Loucy (cell line): ENCODE data around the gene EN2.

ENCODE experiments used
- H2AFZ ChIP-seq: fragments of 200-600 bp; sonication (generic); 2 replicates; pipeline ENCODE4 v1.6.0; 2016; ENCODE audit warnings: antibody characterized with exemption, mild to moderate bottlenecking, low read length, moderate library complexity
- H3F3A ChIP-seq: fragments of 200-600 bp; 2 replicates; pipeline ENCODE4 v1.6.0; 2016; ENCODE audit warnings: antibody characterized with exemption, low read depth, mild to moderate bottlenecking
- H3K27me3 ChIP-seq: fragments of 200-600 bp; sonication (generic); 2 replicates; pipeline ENCODE4 v1.6.1; 2014; ENCODE audit warnings: low read length, mild to moderate bottlenecking; ENCODE audit not compliant: insufficient read depth, poor library complexity, severe bottlenecking
- H3K36me3 ChIP-seq: fragments of 200-600 bp; sonication (generic); 2 replicates; pipeline ENCODE4 v1.6.1; 2016; ENCODE audit warnings: low read length; ENCODE audit not compliant: insufficient read depth
- H3K4me1 ChIP-seq: fragments of 200-600 bp; sonication (generic); 2 replicates; pipeline ENCODE4 v1.5.1; 2014; ENCODE audit warnings: low read length, mild to moderate bottlenecking; ENCODE audit not compliant: insufficient read depth, poor library complexity, severe bottlenecking
- H3K4me2 ChIP-seq: fragments of 200-600 bp; sonication (generic); 2 replicates; pipeline ENCODE4 v1.6.0; 2014; ENCODE audit warnings: antibody characterized with exemption, low read length, low read depth, mild to moderate bottlenecking; ENCODE audit not compliant: poor library complexity, severe bottlenecking
- H3K4me3 ChIP-seq: fragments of 200-600 bp; sonication (generic); 2 replicates; pipeline ENCODE4 v1.5.1; 2014; ENCODE audit warnings: low read length, mild to moderate bottlenecking, mixed read lengths; ENCODE audit not compliant: poor library complexity, severe bottlenecking
- H3K79me2 ChIP-seq: fragments of 200-600 bp; sonication (generic); 2 replicates; pipeline ENCODE4 v1.6.1; 2014; ENCODE audit warnings: low read length; ENCODE audit not compliant: insufficient read depth
- H3K9ac ChIP-seq: fragments of 200-600 bp; sonication (generic); 2 replicates; pipeline ENCODE4 v1.6.0; 2014; ENCODE audit warnings: mild to moderate bottlenecking, low read depth, low read length, moderate library complexity; ENCODE audit not compliant: poor library complexity, severe bottlenecking
- H3K9me2 ChIP-seq: fragments of 200-600 bp; sonication (generic); replicated peaks from 2 replicates; pipeline ENCODE4 v1.6.1; 2016; ENCODE audit warnings: low read depth, low read length, mixed read lengths
- H3K9me3 ChIP-seq: fragments of 200-600 bp; sonication (generic); 2 replicates; pipeline ENCODE4 v1.6.1; 2014; ENCODE audit warnings: mild to moderate bottlenecking, antibody characterized with exemption, low read length, low read depth; ENCODE audit not compliant: insufficient read depth
- H4K20me1 ChIP-seq: fragments of 200-600 bp; sonication (generic); 2 replicates; pipeline ENCODE4 v1.6.0; 2014; ENCODE audit warnings: antibody characterized with exemption, low read length, mild to moderate bottlenecking; ENCODE audit not compliant: insufficient read depth, poor library complexity, severe bottlenecking
- CTCF ChIP-seq: fragments of 200-600 bp; sonication (generic); conservative IDR thresholded peaks from 2 replicates; pipeline ENCODE4 v1.5.1; 2014; ENCODE audit warnings: mild to moderate bottlenecking, antibody characterized with exemption, low read length
- EZH2phosphoT487 ChIP-seq: fragments of 200-600 bp; IDR thresholded peaks from 2 replicates; pipeline ENCODE4 v1.6.1; 2018; ENCODE audit warnings: antibody characterized with exemption, mild to moderate bottlenecking, moderate library complexity, borderline replicate concordance

The EN2 gene

GRCh38 chr7:155461631-155462030 is 3.7 kb downstream of the EN2 start:
- Histone ChIP-seq H2AFZ (no peak overlapping the region), H3K27me3 (no peaks in the 10 kb centered on the region)

GRCh38 chr7:155462163-155462735 is 4.3 kb downstream of the EN2 start:
- no peaks in the 10 kb centered on the region for H3K27me3 ChIP-seq
- H3K9me3 ChIP-seq: no peaks in the 10 kb centered on the region
- H2AFZ ChIP-seq: no peak overlapping the region
- H3F3A ChIP-seq: no peaks in the 10 kb centered on the region
- TF ChIP-seq EZH2phosphoT487 (no peak), CTCF (no peak)
- no peaks in the 10 kb centered on the region for H3K79me2 ChIP-seq
- no peaks in the 10 kb centered on the region for H4K20me1 ChIP-seq
- no peak overlapping the region for H3K4me3 ChIP-seq
- no peak overlapping the region for H3K9ac ChIP-seq
- no peaks in the 10 kb centered on the region for H3K36me3 ChIP-seq
- no peaks in the 10 kb centered on the region for H3K9me2 ChIP-seq
- H3K4me1 ChIP-seq: no peaks in the 10 kb centered on the region
- H3K4me2 ChIP-seq: no peak overlapping the region

More at GRCh38 chr7:155461631-155462030, 3.7 kb downstream of the EN2 start:
- Histone ChIP-seq H3K79me2 (no peaks in the 10 kb centered on the region), H3K9ac (no peak overlapping the region), H3K36me3 (no peaks in the 10 kb centered on the region), H4K20me1 (no peaks in the 10 kb centered on the region), H3K4me2 (no peak overlapping the region), H3K4me3 (no peak overlapping the region), H3F3A (no peaks in the 10 kb centered on the region), H3K9me2 (no peaks in the 10 kb centered on the region), H3K9me3 (no peaks in the 10 kb centered on the region), H3K4me1 (no peaks in the 10 kb centered on the region)
- no peak for TF ChIP-seq EZH2phosphoT487
- TF ChIP-seq CTCF: no peak

- Histone ChIP-seq H3K9me3 (no peaks in the 10 kb centered on the region), H3K36me3 (no peaks in the 10 kb centered on the region), H3K4me3 (no peak overlapping the region), H3K4me2 (no peak overlapping the region), H3K79me2 (no peaks in the 10 kb centered on the region), H4K20me1 (no peaks in the 10 kb centered on the region), H3K9ac (no peak overlapping the region), H2AFZ (no peak overlapping the region), H3K9me2 (no peaks in the 10 kb centered on the region), H3F3A (no peaks in the 10 kb centered on the region), H3K27me3 (no peaks in the 10 kb centered on the region), H3K4me1 (no peaks in the 10 kb centered on the region)
- TF ChIP-seq EZH2phosphoT487 (no peak), CTCF (no peak)
Measured at GRCh38 chr7:155463114-155463811, 5.3 kb downstream of the EN2 start.
